SU-DHL-6 (cell line): ENCODE data around the gene LRRTM4.

Experiments
- CTCF ChIP-seq: fragments of 200-600 bp; sonication (generic); IDR thresholded peaks from one replicate; pipeline ENCODE4 v1.5.1; 2017; ENCODE audit warnings: antibody characterized with exemption, mild to moderate bottlenecking, low read length, moderate library complexity; ENCODE audit not compliant: insufficient read depth, poor library complexity, severe bottlenecking
- EZH2phosphoT487 ChIP-seq: fragments of 200-600 bp; sonication (generic), shearing (Covaris generic); conservative IDR thresholded peaks from 2 replicates; pipeline ENCODE4 v1.6.1; 2018; ENCODE audit warnings: mild to moderate bottlenecking, antibody characterized with exemption, low read length, moderate library complexity, mixed read lengths

- TF ChIP-seq CTCF, result no peak
- TF ChIP-seq EZH2phosphoT487, result no peak
Measured at GRCh38 chr2:77363277-77363676, 158.9 kb downstream of the LRRTM4 start.
